SK-MEL-5 (cell line): Measurements from ENCODE around the gene KIF6. TPM values are rescaled to one million over a fixed set of nuclear protein-coding genes. Genes with fewer than 3 reads are reported as not detected.

ENCODE experiments used
- DNase-seq: peaks from one replicate; pipeline ENCODE4 v3.0.0-alpha.2; 2016; ENCODE audit warnings: low read depth, low spot score
- in situ Hi-C: cut with HindIII; loops from 2 replicates; pipeline ENCODE4 v1.10.0; 2016; ENCODE audit warnings: low sequenced_read_pairs, high pct_unique_total_duplicates, low pct_unique_long_range_greater_than_20kb
- total RNA-seq: library from RNA; depleted of rRNA; stranded (reverse); fragments of >200 nt; shearing (Covaris generic); gene quantifications from 2 replicates; pipeline ENCODE4 v1.2.3, GENCODE V29; 2014

Gene KIF6
- total RNA-seq, 1 experiment from 2014 or later = 23.6 TPM

- in situ Hi-C loops = no loop called here
- no peak for DNase-seq
Measured at GRCh38 chr6:39342692-39343395, 382.4 kb downstream of the KIF6 start.

DNA sequence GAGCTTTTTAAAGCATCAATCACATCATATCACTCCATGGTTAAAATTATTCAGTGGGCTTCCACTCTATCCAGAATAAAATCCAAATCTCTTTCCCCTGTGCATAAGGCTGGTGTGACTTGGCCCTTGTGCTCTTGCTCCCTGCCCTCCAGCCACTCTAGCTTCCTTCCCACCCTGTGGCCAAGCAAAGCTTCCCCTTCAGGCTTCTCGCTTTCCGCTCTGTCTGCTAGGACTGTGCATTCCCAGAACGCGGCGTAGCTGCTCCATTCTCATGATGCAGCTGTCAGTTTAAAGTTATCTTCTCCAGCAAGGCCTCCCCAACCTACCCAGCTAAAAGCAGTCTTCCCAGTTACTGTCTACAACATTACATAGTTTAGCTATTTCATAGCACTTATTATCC lies 383.3 kb downstream of the KIF6 start:
- DNase-seq = no peak
- in situ Hi-C loops = no loop called here

- in situ Hi-C loops = no loop called here
- no peak for DNase-seq
Measured at GRCh38 chr6:39341352-39341751, 383.9 kb downstream of the KIF6 start.

- in situ Hi-C loops = no loop called here
- no peak for DNase-seq
Measured at GRCh38 chr6:39339868-39340550, 385.2 kb downstream of the KIF6 start.

GRCh38 chr6:39339096-39339867 lies 385.9 kb downstream of the KIF6 start:
- in situ Hi-C loops = no loop called here
- DNase-seq = no peak

GRCh38 chr6:39338397-39338796 lies 386.8 kb downstream of the KIF6 start:
- in situ Hi-C loops = no loop called here
- DNase-seq = no peak

GRCh38 chr6:39335780-39336545 lies 389.2 kb downstream of the KIF6 start:
- in situ Hi-C loops = no loop called here
- no peak for DNase-seq

- in situ Hi-C loops = no loop called here
- DNase-seq = no peak
Measured at GRCh38 chr6:39333644-39334438, 391.4 kb downstream of the KIF6 start.

GRCh38 chr6:39330476-39330875 lies 394.7 kb downstream of the KIF6 start:
- in situ Hi-C loops = no loop called here
- DNase-seq = no peak

GRCh38 chr6:39330057-39330456 lies 395.2 kb downstream of the KIF6 start:
- in situ Hi-C loops = no loop called here
- DNase-seq = no peak

GRCh38 chr6:39328066-39328465 lies 397.1 kb downstream of the KIF6 start:
- in situ Hi-C loops = no loop called here
- no peak for DNase-seq

DNA sequence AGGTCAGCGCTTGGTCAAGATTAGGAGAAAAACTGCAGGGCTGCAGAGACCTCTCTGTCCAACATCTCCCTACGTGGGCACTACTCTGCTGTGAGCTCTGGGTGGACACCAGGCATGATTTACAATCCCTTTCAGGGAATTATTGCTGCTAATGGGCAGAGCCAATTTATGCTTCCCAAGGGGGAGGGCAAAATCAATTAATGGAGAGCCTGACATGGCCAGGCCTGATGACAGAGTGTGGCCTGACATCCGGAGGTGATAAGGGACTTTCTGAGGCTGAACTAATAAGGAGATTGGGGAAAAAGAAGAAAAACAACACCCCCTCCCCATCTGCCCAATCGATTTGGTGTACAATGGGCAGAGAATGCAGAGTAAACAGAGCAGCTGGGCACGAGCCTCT lies 397.7 kb downstream of the KIF6 start:
- in situ Hi-C loops = no loop called here
- DNase-seq = no peak

GRCh38 chr6:39322306-39322850 lies 402.8 kb downstream of the KIF6 start, which contains the start of gene KCNK16:
Gene KCNK16 (minus strand): TSS chr6:39322702. CDS start chr6:39322540, 162 bp downstream.
- no peak for DNase-seq
- in situ Hi-C loops = no loop called here

DNA sequence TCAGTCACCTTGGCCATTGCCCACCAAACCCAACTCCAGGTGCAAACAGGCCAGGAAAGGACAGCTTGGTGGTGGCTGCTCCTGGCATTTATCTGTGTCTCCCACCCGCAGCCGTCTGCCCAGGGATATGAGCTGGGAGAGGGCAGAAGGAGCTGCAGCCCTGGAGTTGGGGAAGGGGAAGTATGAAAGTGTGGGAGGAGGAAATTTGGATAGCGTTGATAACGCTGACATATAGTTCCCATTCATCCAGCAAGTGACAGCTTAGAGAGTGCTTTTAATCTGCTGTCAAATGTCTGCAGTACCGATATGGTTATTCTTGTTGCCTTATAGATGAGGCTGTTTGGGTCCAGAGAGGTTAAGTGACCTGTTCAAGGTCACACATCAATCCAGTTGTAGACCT lies 403.4 kb downstream of the KIF6 start:
- in situ Hi-C loops = no loop called here
- no peak for DNase-seq

DNA sequence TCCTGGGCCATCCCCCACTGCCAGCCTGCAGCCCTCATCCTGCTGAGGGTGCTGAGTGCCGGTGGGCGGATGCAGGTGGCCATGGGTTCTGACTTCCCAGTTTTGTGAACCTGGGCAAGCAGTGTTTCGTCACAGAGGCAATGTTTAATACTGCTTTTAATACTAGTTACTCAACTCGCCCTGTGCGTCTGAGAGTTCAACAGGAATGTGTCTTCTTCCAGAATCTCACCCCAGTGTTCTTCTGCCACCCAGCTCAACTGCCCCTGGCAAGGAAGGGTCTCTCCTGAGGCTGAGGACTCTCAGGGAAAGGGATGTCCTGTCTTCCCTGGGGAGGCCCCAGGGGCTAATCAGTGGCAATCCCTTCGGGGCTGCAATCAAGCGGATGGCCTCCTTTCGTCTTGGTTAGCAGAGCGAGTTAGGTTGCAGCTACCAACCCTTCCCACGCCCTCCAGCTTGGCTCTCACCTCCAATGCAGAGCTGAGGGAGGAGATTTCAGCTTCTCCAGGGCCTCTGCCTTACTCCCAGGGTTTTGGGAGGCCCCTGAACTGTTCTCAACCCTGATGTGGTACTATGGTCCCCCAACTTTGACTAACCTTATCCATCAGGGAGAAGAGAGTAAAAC lies 404.7 kb downstream of the KIF6 start:
- no peak for DNase-seq
- in situ Hi-C loops = no loop called here

DNA sequence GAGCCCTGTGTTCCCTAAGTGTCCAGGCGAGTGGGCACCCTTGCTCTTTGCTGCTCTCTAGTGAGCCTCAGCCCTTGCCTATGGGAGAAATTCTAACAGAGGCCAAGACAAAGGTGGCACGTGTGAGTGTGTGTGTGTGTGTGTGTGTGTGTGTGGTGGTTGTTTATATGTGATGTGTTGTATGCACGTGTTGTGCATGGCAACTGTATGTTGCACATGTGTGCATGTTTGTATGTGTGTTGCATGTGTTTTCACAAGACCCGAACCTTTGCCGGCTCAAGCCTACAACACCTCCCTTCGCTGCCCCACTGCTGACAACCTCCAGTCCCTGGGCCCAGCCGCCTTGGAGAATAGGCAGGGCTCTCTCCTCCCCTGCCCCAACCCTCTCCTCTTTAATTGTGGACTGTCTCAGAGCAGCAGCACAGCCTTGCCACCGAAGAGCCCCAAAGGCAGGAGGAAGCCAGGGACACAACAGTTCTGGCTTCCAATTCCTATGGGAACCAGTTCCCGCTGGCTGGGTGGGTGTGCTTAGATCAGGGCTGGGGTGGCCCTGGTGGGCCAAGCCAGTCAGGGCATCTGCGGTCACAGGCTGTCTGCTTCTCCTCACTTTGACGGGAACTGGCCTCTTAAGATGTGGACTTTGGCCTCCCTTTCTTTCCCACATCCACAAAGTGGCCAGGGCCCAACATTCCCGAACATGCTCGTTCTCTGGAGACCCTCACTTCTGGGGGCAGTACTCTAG lies 405.4 kb downstream of the KIF6 start:
- in situ Hi-C loops = no loop called here
- DNase-seq = no peak
